ENCODE results near the gene LMTK2.
"Not testable (repeated sequence)": the region's sequence is repeated elsewhere in the genome, so short reads cannot be mapped to it uniquely, and the experiment has no call there.

LMTK2 gene

DNA sequence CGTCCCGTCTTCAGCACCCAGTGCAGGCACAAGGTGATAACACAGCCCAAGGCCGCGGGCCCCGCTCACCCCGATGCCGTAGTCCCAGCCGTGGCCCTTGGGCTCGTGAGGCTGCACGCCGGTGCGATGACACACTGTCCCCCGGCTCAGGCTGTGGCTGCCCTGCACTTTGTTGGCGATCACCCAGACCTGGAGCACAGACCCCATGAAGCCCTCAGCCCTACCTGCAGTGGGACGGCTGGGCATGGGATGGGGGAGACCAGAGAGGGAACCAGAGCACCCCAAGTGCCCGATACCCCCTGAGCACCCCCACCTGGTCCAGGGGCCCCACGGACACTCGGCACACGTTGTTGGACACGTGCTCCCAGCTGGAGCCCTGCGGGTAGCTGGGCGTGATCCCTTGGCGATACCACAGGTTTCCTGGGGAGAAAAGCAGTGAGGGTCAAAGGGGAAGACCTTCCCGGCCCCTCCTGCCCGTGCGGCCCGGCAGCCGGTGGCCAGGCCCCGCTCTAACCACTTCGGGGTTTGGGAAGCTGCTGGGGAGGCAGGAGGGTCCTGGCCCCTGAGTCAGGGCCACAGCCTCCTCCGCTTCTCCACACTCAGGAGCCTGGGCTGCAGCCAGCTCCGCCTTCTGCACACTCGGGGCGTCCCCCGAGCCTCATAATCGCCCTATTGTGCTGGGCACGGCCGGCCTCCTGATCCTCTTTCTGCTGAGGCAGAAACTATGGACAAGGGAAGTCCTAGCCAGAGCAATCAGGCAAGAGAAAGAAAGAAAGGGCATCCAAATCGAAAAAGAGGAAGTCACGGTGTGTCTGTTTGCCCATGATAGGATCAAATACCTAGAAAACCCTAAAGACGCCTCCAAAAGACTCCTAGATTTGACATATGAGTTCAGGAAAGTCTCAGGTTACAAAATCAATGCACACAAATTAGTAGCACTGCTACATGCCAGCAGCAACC, 111.2 kb downstream of the LMTK2 start:
- no peak for DNase-seq (ENCODE audit: low read depth)

DNA sequence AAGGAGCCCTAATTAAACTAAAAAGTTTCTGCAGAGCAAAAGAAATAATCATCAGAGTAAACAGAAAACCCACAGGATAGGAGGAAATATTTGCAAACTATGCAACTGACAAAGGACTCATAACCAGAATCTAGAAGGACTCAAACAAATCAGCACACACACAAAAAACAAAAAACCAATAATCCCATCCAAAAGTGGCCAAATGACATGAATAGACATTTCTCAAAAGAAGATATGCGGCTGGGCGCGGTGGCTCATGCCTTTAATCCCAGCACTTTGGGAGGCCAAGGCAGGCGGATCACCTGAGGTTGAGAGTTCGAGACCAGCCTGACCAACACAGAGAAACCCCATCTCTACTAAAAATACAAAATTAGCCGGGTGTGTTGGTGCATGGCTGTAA, 112.7 kb downstream of the LMTK2 start:
- DNase-seq (ENCODE audit: low read depth): not testable (repeated sequence)

- DNase-seq (ENCODE audit: low read depth): no peak
These were observed 115.2 kb downstream of the LMTK2 start for GRCh38 chr7:98221611-98222532.

GRCh38 chr7:98222533-98223195, 116.0 kb downstream of the LMTK2 start:
- no peak for DNase-seq (ENCODE audit: low read depth)

- DNase-seq (ENCODE audit: low read depth): no peak
These were observed 116.8 kb downstream of the LMTK2 start for GRCh38 chr7:98223351-98223897.

- DNase-seq (ENCODE audit: low read depth): no peak
These were observed 117.4 kb downstream of the LMTK2 start for GRCh38 chr7:98223898-98224700.

DNA sequence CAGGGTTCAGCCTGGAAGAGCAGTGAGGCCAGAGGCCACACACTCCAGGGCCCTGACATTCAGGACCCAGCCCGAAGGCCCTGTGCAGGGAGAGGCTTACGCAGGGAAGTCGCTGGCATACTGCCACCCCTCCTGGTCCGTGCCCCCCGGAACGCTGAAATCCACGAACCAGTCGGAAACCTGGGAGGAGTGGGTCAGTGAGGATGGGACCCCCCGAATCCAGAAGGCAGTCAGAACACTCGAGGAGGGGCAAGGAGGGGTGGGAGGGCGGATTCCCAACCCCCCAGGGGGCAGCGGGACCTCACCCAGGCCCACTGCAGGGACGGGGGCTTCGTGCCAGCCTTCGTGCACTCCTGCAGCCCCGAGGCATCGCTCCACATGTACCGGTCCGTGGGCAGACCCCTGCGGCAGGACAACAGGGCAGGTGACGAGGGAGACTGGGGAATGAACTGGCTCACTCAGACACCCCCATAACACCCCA, 118.1 kb downstream of the LMTK2 start:
- no peak for DNase-seq (ENCODE audit: low read depth)

DNA sequence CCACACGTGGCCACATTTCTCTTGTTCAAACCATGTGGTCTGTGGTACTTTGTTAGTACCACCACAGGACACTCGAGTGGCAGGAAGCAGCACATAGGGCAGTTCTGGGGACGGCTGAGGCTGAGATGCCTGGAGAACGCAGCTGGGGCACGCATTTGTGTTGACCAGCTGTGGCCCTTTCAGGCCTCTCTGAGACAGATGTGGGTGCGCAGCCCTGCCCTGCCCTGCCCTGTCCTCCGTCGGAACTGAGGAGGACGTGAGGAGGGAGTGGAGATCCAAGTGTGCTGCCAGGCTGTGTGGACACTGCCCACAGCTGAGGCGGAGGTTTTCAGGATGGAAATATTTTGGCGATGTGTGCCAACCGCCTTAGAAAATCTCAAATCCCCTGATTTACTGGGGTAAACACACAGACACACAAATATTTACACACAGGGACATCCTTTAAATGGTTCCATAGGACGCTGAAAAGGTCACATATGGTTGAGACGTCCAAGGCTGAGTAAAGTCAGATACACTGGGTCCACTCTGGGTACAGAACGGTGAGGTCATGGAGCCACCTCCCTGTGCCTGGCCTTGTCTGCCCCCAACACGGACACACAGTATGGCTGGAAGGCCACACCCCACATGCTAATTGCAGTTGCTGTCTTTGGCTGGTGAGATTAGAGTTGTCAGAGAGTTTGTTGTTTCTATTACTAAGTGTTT, 119.4 kb downstream of the LMTK2 start:
- DNase-seq (ENCODE audit: low read depth): no peak

- no peak for DNase-seq (ENCODE audit: low read depth)
These were observed 121.3 kb downstream of the LMTK2 start for GRCh38 chr7:98227939-98228338.

- no peak for DNase-seq (ENCODE audit: low read depth)
These were observed 122.1 kb downstream of the LMTK2 start for GRCh38 chr7:98228801-98229200.

DNA sequence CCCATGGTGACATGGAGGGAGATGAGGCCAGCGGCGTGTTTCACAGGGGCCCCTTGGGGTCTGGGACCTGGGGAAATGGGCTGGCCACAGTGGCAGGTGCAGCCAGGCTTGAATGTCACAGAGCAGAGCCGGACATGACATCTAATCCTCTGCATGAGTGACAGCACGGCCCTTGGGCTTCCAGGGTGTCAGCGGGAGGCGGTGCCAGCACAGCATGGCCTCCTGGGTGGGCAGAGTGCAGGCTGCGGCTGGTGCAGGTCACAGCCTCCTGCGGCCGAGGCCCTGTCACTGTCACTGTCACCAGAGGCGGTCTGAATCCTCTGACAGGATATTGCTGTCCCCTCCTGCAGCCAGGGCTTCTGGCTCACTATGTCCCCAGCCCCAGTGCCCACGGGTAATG, 122.8 kb downstream of the LMTK2 start:
- no peak for DNase-seq (ENCODE audit: low read depth)

DNA sequence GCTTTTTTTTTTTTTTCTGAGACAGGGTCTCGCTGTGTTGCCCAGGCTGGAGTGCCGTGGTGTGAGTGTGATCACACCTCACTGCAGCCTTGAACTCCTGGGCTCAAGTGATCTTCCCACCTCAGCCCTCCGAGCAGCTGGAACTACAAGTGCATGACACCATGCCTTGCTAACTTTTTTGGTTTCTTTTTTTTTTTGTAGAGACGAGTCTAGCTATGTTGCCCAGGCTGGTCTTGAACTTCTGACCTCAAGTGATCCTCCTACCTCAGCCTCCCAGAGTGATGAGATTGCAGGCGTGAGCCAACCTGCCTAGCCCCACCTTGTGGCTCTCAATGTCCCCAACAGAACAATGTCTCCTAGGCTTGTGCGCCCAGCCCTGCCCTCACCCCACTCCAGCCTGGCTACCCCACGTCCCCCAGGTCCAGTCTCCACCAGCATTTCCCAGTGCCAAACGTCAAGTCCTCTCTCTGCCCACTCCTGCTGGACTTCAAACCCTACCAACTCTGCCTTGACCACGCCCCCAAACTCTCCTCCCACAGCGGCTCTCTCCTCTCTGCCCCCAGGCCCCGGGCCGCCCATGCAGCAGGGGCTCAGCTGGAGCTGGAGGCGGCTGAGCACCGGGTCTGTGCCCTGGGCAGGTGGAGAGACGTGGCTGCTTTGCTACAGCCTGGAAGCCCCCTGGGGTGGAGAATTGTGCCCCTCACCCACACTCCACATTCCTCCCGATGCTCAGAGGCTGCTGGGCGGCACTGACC, 123.5 kb downstream of the LMTK2 start:
- DNase-seq (ENCODE audit: low read depth): no peak

- no peak for DNase-seq (ENCODE audit: low read depth)
These were observed 124.2 kb downstream of the LMTK2 start for GRCh38 chr7:98230746-98231471.

- DNase-seq (ENCODE audit: low read depth): no peak
These were observed 125.0 kb downstream of the LMTK2 start for GRCh38 chr7:98231493-98232262.

DNA sequence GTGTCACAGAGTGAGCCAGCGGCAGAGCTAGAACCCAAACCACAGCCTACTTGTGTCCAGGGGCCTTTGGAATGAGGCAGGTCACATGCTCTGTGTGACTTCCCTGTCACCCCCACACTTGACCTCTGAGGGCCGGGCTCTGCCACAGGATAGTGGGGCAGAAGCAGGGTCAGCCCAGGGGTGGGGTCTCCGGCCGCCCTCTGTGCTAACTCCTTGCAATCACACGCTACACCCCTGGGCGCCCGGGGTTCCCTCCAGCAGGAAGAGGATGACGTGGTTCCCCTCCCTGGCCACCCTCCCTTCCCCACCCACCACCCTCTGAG, 125.6 kb downstream of the LMTK2 start:
- DNase-seq (ENCODE audit: low read depth): no peak

- DNase-seq (ENCODE audit: low read depth): no peak
These were observed 126.1 kb downstream of the LMTK2 start for GRCh38 chr7:98232799-98233198.

- no peak for DNase-seq (ENCODE audit: low read depth)
These were observed 126.8 kb downstream of the LMTK2 start for GRCh38 chr7:98233219-98234070.
